Measurements from ENCODE around the gene CTRB1.

CTRB1 gene

DNA sequence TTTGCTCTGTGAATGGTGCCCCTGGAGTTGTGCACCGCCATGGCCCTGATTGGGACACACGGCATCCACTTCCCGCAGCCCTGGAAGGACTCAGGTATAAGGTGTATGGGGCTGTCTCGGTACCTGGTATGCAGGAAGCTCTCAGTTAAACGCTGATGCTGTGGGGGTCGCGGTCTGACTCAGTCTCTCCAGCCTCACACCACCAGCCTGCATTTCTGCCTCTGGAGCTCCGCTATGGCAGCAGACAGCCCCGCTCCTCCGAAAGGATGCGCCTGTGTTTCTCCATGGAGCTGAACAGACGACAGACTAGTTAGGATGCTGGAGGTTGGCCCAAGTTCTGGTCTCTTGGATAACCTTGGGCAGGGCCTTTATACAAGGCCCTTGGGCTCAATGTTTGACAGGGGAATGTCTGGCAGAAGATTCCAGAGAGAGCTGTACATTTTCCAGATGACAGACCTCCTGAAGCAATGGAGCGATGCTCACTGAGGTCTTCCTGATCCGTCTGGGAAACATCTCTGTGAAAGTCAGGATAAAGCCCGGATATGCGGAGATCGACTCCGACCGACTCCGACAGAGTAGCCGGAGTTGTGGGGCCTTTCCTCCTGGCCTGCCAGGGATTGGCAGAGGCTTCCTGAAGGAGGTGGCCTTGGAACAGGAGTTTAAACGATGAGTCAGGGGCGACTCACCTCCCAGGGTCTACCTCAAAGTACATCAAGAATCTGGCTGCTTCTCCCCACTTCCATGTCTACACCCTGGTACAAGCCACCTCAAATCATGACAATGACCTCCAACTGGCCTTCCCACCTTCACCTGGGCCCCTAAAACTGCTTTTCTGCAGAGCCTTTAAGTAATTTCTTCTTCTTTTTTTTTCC, 54.5 kb downstream of the CTRB1 start:
- no peak for DNase-seq
